OCI-LY1 (cell line): ENCODE measurements around the gene MYO16.

Experiments used
- H2AFZ ChIP-seq: fragments of 200-600 bp; sonication (generic), shearing (Covaris generic); 2 replicates; pipeline ENCODE4 v1.6.0; 2014; ENCODE audit warnings: antibody characterized with exemption, mild to moderate bottlenecking, low read length
- H3F3A ChIP-seq: fragments of 200-600 bp; sonication (generic), shearing (Covaris generic); 2 replicates; pipeline ENCODE4 v1.6.0; 2014; ENCODE audit warnings: mild to moderate bottlenecking, antibody characterized with exemption, low read length, moderate library complexity; ENCODE audit not compliant: insufficient read depth
- H3K27ac ChIP-seq: fragments of 200-600 bp; sonication (generic); 2 replicates; pipeline ENCODE4 v1.5.1; 2014; ENCODE audit warnings: low read length, mixed run types, mild to moderate bottlenecking, low read depth; ENCODE audit not compliant: poor library complexity, severe bottlenecking
- H3K27me3 ChIP-seq: fragments of 200-600 bp; sonication (generic); 2 replicates; pipeline ENCODE4 v1.6.0; 2014; ENCODE audit warnings: antibody characterized with exemption, mild to moderate bottlenecking, low read length, moderate library complexity; ENCODE audit not compliant: insufficient read depth
- H3K36me3 ChIP-seq: fragments of 200-600 bp; sonication (generic); 2 replicates; pipeline ENCODE4 v1.6.1; 2014; ENCODE audit warnings: mild to moderate bottlenecking, antibody characterized with exemption, low read length, moderate library complexity, mixed read lengths; ENCODE audit not compliant: insufficient read depth
- H3K4me1 ChIP-seq: fragments of 200-600 bp; sonication (generic); 2 replicates; pipeline ENCODE4 v1.5.1; 2014; ENCODE audit warnings: mild to moderate bottlenecking, low read length, moderate library complexity; ENCODE audit not compliant: insufficient read depth, severe bottlenecking
- H3K4me2 ChIP-seq: fragments of 200-600 bp; sonication (generic), shearing (Covaris generic); 2 replicates; pipeline ENCODE4 v1.6.1; 2014; ENCODE audit warnings: low read length
- H3K4me3 ChIP-seq: fragments of 200-600 bp; sonication (generic); 2 replicates; pipeline ENCODE4 v1.5.1; 2014; ENCODE audit warnings: low read length, low read depth, mild to moderate bottlenecking, mixed read lengths; ENCODE audit not compliant: poor library complexity, severe bottlenecking
- H3K79me2 ChIP-seq: fragments of 200-600 bp; shearing (Covaris generic); 2 replicates; pipeline ENCODE4 v1.6.1; 2016; ENCODE audit warnings: mixed run types, low read length, mixed read lengths; ENCODE audit not compliant: insufficient read depth
- H3K9ac ChIP-seq: fragments of 200-600 bp; sonication (generic), shearing (Covaris generic); 2 replicates; pipeline ENCODE4 v1.6.1; 2014; ENCODE audit warnings: mild to moderate bottlenecking, low read length, mixed read lengths
- H3K9me2 ChIP-seq: fragments of 200-600 bp; sonication (generic), shearing (Covaris generic); 2 replicates; pipeline ENCODE4 v1.6.1; 2014; ENCODE audit warnings: low read depth, mild to moderate bottlenecking, low read length, mixed read lengths
- H3K9me3 ChIP-seq: fragments of 200-600 bp; shearing (Covaris generic); 2 replicates; pipeline ENCODE4 v1.6.1; 2014; ENCODE audit warnings: low read length, mixed read lengths
- H4K20me1 ChIP-seq: fragments of 200-600 bp; sonication (generic), shearing (Covaris generic); 2 replicates; pipeline ENCODE4 v1.6.0; 2016; ENCODE audit warnings: mild to moderate bottlenecking, low read length; ENCODE audit not compliant: insufficient read depth
- CTCF ChIP-seq: fragments of 200-600 bp; sonication (generic), shearing (Covaris generic); IDR thresholded peaks from 2 replicates; pipeline ENCODE4 v1.5.1; 2017; ENCODE audit warnings: mild to moderate bottlenecking, antibody characterized with exemption, low read length, moderate library complexity, mixed read lengths
- EZH2 ChIP-seq: fragments of 200-600 bp; sonication (generic), shearing (Covaris generic); IDR thresholded peaks from 2 replicates; pipeline ENCODE4 v1.8.0; 2017; ENCODE audit warnings: borderline replicate concordance, mixed run types, mild to moderate bottlenecking, antibody characterized with exemption, low read length, moderate library complexity, mixed read lengths

MYO16 gene

GRCh38 chr13:108807841-108808240 is 178.4 kb downstream of the MYO16 start:
- Histone ChIP-seq H3K4me3 (no peak overlapping the region), H3K79me2 (no peaks in the 10 kb centered on the region), H3K27ac (no peak overlapping the region), H3K36me3 (no peaks in the 10 kb centered on the region), H3K4me1 (no peaks in the 10 kb centered on the region), H3K9ac (no peak overlapping the region), H4K20me1 (no peaks in the 10 kb centered on the region), H3K9me2 (no peaks in the 10 kb centered on the region), H2AFZ (no peak overlapping the region), H3K4me2 (no peak overlapping the region), H3K9me3 (no peaks in the 10 kb centered on the region), H3K27me3 (no peaks in the 10 kb centered on the region), H3F3A (no peaks in the 10 kb centered on the region)
- TF ChIP-seq CTCF: no peak
- no peak for TF ChIP-seq EZH2

DNA sequence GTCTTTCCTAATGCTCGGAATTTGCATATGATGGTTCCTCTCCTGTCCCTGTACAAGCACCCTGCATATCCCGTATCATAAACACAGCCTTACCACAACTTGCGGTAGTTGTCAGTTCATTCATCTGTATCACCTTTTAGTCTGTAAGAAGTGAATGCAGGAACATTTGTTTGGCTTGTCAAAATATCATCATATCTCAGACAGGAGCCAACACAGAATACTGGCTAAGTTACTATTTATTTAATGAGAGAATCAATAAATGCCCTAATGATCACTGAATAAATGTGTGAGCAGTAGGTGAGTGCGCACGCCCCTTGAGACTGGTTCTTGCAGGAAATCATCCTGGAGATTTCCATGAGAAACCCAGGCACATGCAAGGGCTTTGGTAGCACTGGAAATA is 182.8 kb downstream of the MYO16 start:
- no peaks in the 10 kb centered on the region for H3K9me3 ChIP-seq
- no peaks in the 10 kb centered on the region for H4K20me1 ChIP-seq
- H3K27ac ChIP-seq: no peak overlapping the region
- H3K79me2 ChIP-seq: no peaks in the 10 kb centered on the region
- H3K9ac ChIP-seq: no peak overlapping the region
- no peak overlapping the region for H2AFZ ChIP-seq
- H3K4me1 ChIP-seq: no peaks in the 10 kb centered on the region
- H3K9me2 ChIP-seq: no peaks in the 10 kb centered on the region
- no peaks in the 10 kb centered on the region for H3K36me3 ChIP-seq
- no peak overlapping the region for H3K4me2 ChIP-seq
- no peaks in the 10 kb centered on the region for H3F3A ChIP-seq
- no peak overlapping the region for H3K4me3 ChIP-seq
- TF ChIP-seq EZH2: no peak
- H3K27me3 ChIP-seq: no peaks in the 10 kb centered on the region

GRCh38 chr13:108812661-108813060 is 183.2 kb downstream of the MYO16 start:
- Histone ChIP-seq H3K4me3 (no peak overlapping the region), H3K9me3 (no peaks in the 10 kb centered on the region), H3K4me2 (no peak overlapping the region), H3K4me1 (no peaks in the 10 kb centered on the region), H3K27me3 (no peaks in the 10 kb centered on the region), H2AFZ (no peak overlapping the region), H3K9ac (no peak overlapping the region), H4K20me1 (no peaks in the 10 kb centered on the region), H3K9me2 (no peaks in the 10 kb centered on the region), H3K36me3 (no peaks in the 10 kb centered on the region), H3K27ac (no peak overlapping the region), H3F3A (no peaks in the 10 kb centered on the region), H3K79me2 (no peaks in the 10 kb centered on the region)
- TF ChIP-seq EZH2 (no peak), CTCF (no peak)

DNA sequence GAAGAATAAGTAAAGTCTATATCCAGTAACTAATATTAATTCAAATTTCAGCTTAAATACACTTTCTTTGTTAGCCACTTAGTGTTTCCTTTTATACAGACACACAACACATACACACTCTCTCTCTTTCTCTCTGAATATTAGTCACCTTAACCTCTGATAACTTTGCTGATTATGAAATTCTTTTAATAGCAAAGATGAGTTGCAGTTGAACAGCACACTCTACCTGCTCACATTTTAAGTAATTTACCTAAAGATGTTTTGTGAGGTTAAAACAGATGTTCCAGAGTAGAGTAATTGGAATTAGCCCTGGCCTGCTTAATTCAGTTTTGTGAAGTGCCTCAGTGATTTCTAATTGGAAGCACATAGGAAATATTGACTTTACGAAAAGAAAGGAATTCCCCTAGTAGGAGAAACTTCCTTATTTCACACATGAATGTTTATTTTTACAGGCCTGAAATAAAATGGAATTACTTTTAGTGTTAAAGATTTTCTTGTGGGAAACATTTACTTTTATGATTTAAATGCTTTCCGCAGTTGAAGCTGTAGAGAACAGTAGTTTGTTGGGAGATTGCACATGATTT is 184.3 kb downstream of the MYO16 start:
- Histone ChIP-seq H3K27ac (no peak overlapping the region), H3K27me3 (no peaks in the 10 kb centered on the region), H4K20me1 (no peaks in the 10 kb centered on the region), H3K79me2 (no peaks in the 10 kb centered on the region), H3K4me3 (no peak overlapping the region), H3K9me3 (no peaks in the 10 kb centered on the region), H3K9me2 (no peaks in the 10 kb centered on the region), H3K36me3 (no peaks in the 10 kb centered on the region), H3K4me1 (no peaks in the 10 kb centered on the region), H3K4me2 (no peak overlapping the region), H3K9ac (no peak overlapping the region), H3F3A (no peaks in the 10 kb centered on the region), H2AFZ (no peak overlapping the region)
- no peak for TF ChIP-seq EZH2
- no peak for TF ChIP-seq CTCF
